Spleen (tissue), 11 donors: ENCODE results near the gene RTN4RL2. TPM values are rescaled to one million over a fixed set of nuclear protein-coding genes. Genes with fewer than 3 reads are reported as not detected.

Experiments
- DNase-seq: peaks from one replicate; pipeline ENCODE4 v3.0.0-alpha.2; 2020
- H3K27ac ChIP-seq, 8 donors: fragments of 200-600 bp; sonication (generic) in 7 of 8; 1 replicate in 4 of 8; 2 replicates in 4 of 8; pipeline versions ENCODE4 v1.5.0 to v1.8.0; 2016 to 2021; ENCODE audit warnings: inconsistent platforms in 4 of 8, mild to moderate bottlenecking in 4 of 8, moderate library complexity in 1 of 8
- H3K27me3 ChIP-seq, 7 donors: fragments of 200-600 bp; sonication (generic) in 6 of 7; replicated peaks in 1 of 7; 1 replicate in 4 of 7; 2 replicates in 3 of 7; pipeline versions ENCODE4 v1.5.0 to v1.8.0; 2016 to 2021; ENCODE audit warnings: inconsistent platforms in 3 of 7, mild to moderate bottlenecking in 1 of 7
- H3K36me3 ChIP-seq, 6 donors: fragments of 200-600 bp; sonication (generic) in 5 of 6; 1 replicate in 4 of 6; 2 replicates in 2 of 6; pipeline versions ENCODE4 v1.5.0 to v1.8.0; 2016 to 2021; ENCODE audit warnings: inconsistent platforms in 2 of 6
- H3K4me1 ChIP-seq, 6 donors: fragments of 200-600 bp; sonication (generic) in 5 of 6; 1 replicate in 3 of 6; 2 replicates in 3 of 6; pipeline versions ENCODE4 v1.5.0 to v1.8.0; 2016 to 2021; ENCODE audit warnings: inconsistent platforms in 3 of 6
- H3K4me3 ChIP-seq, 8 donors: fragments of 200-600 bp; sonication (generic) in 7 of 8; 1 replicate in 4 of 8; 2 replicates in 4 of 8; pipeline versions ENCODE4 v1.5.0 to v1.8.0; 2016 to 2021; ENCODE audit warnings: inconsistent platforms in 4 of 8, mild to moderate bottlenecking in 4 of 8, moderate library complexity in 2 of 8
- H3K9me3 ChIP-seq, 8 donors: fragments of 200-600 bp; sonication (generic) in 7 of 8; 1 replicate in 4 of 8; 2 replicates in 4 of 8; pipeline versions ENCODE4 v1.5.0 to v1.8.0; 2016 to 2021; ENCODE audit warnings: inconsistent platforms in 4 of 8
- CTCF ChIP-seq, 11 experiments: fragments of 200-600 bp in 7 of 11; fragments of 450-650 bp in 4 of 11; sonication (generic) in 4 of 11; IDR thresholded peaks in 8 of 11; conservative IDR thresholded peaks in 3 of 11; 1 replicate in 7 of 11; 2 replicates in 4 of 11; pipeline versions ENCODE4 v1.4.0 to v1.8.0; 2016 to 2021; ENCODE audit warnings: antibody characterized with exemption in 11 of 11, inconsistent platforms in 4 of 11, mild to moderate bottlenecking in 1 of 11
- POLR2A ChIP-seq, 3 donors: fragments of 450-650 bp; IDR thresholded peaks; one replicate each; pipeline ENCODE4 v1.5.1; 2017; ENCODE audit warnings: antibody characterized with exemption in 3 of 3, mild to moderate bottlenecking in 1 of 3
- POLR2AphosphoS5 ChIP-seq, 3 donors: sonication (generic); formaldehyde crosslinking; IDR thresholded peaks; one replicate each; pipeline ENCODE4 v1.5.1; 2017; ENCODE audit warnings: antibody characterized with exemption in 3 of 3
- WGBS, 5 donors: extraction: QIAGEN DNeasy Blood & Tissue Kit in 3 of 5; methylation state at CpG; one replicate each; pipeline versions ENCODE4 v1.1.5 to v1.1.7; 2013 to 2018; 5-methylcytosine and 5-hydroxymethylcytosine counted together
- intact Hi-C: fragments of 100-400 bp; cut with DNase I; formaldehyde crosslinking; loops from one replicate; pipeline ENCODE4 v1.15.0; 2023; ENCODE audit warnings: low total_unique reads
- polyA plus RNA-seq, 3 donors: library from polyadenylated mRNA; stranded (reverse); fragments of 200-250 nt; gene quantifications; one replicate each; pipeline ENCODE4 v1.2.1, GENCODE V29; 2013
- total RNA-seq, 7 donors: library from RNA; depleted of rRNA in 3 of 7; stranded (reverse); fragments of >200 nt in 3 of 7; fragmentation: NEBNext Ultra II Directional in 4 of 7; extraction: Animal tissue kit (Norgen Biotek cat#: 25700) in 4 of 7; gene quantifications; one replicate each; pipeline versions ENCODE4 v1.1.0 to v1.2.1, GENCODE V29; 2016 to 2021
- donor health status: healthy with polysubstance abuse.
- donor health status: DM: no; HTN: no; CAD: no; lungs with moderate emphysema.
- donor health status: DM: no; HTN: no; CAD: no.
- donor health status: Bipolar disorder and iron deficiency.
- donor health status: healthy.
- donor health status: DM: no; HTN: no; CAD: no.
- donor health status: DM: yes; HTN: yes; CAD: no.

Gene RTN4RL2
- total and polyA plus RNA-seq, 10 donors, result 0.15 to 2.0 (median 0.44) TPM

- intact Hi-C loops, result no loop called here
- no peaks in the 10 kb centered on the region for H3K9me3 ChIP-seq
- H3K4me3 ChIP-seq, result no peak overlapping the region
- peaks cover 3 to 26% (median 17%) of the 10 kb centered on the region in 6 donors for H3K4me1 ChIP-seq
- peaks cover 0 to 46% (median 0%) of the 10 kb centered on the region in 6 donors for H3K36me3 ChIP-seq
- WGBS, 5 donors, result 88 to 97% (median 95%) methylated on average over 3 of the region's 3 CpGs
- DNase-seq, result no peak
- no peak overlapping the region for H3K27ac ChIP-seq
- TF ChIP-seq POLR2A (IDR thresholded peaks at IDR 0.05) (no peak), POLR2AphosphoS5 (IDR thresholded peaks at IDR 0.05) (no peak), CTCF (IDR thresholded peaks at IDR 0.05 in 8 of 11, conservative IDR thresholded peaks at IDR 0.05 in 3 of 11) (no peak)
- H3K27me3 ChIP-seq, result no peaks in the 10 kb centered on the region
Measured at GRCh38 chr11:57502376-57502775, 42.0 kb downstream of the RTN4RL2 start.

- Histone ChIP-seq H3K9me3 (no peaks in the 10 kb centered on the region), H3K4me3 (no peak overlapping the region), H3K4me1 (peaks cover 3 to 26% (median 17%) of the 10 kb centered on the region in 6 donors), H3K36me3 (peaks cover 0 to 47% (median 0%) of the 10 kb centered on the region in 6 donors), H3K27me3 (no peaks in the 10 kb centered on the region), H3K27ac (no peak overlapping the region)
- no peak for DNase-seq
- intact Hi-C loops, result no loop called here
- no peak for TF ChIP-seq POLR2A (IDR thresholded peaks at IDR 0.05)
- no peak for TF ChIP-seq CTCF (IDR thresholded peaks at IDR 0.05 in 8 of 11, conservative IDR thresholded peaks at IDR 0.05 in 3 of 11)
- no peak for TF ChIP-seq POLR2AphosphoS5 (IDR thresholded peaks at IDR 0.05)
Measured at GRCh38 chr11:57502870-57503269, 42.5 kb downstream of the RTN4RL2 start.

GRCh38 chr11:57504511-57504910 lies 44.2 kb downstream of the RTN4RL2 start:
- no peaks in the 10 kb centered on the region for H3K27me3 ChIP-seq
- H3K4me3 ChIP-seq, result no peak overlapping the region
- peaks cover 0 to 47% (median 0%) of the 10 kb centered on the region in 6 donors for H3K36me3 ChIP-seq
- H3K27ac ChIP-seq, result no peak overlapping the region
- peaks cover 0 to 12% (median 7%) of the 10 kb centered on the region in 6 donors for H3K4me1 ChIP-seq
- no peak for DNase-seq
- intact Hi-C loops, result no loop called here
- TF ChIP-seq CTCF (IDR thresholded peaks at IDR 0.05 in 8 of 11, conservative IDR thresholded peaks at IDR 0.05 in 3 of 11) (no peak), POLR2AphosphoS5 (IDR thresholded peaks at IDR 0.05) (no peak), POLR2A (IDR thresholded peaks at IDR 0.05) (no peak)
- WGBS, 5 donors, result 89 to 95% (median 92%) methylated on average over 4 of the region's 4 CpGs
- no peaks in the 10 kb centered on the region for H3K9me3 ChIP-seq

GRCh38 chr11:57506522-57506921 lies 46.2 kb downstream of the RTN4RL2 start:
- TF ChIP-seq POLR2A (IDR thresholded peaks at IDR 0.05) (no peak), POLR2AphosphoS5 (IDR thresholded peaks at IDR 0.05) (no peak), CTCF (IDR thresholded peaks at IDR 0.05 in 8 of 11, conservative IDR thresholded peaks at IDR 0.05 in 3 of 11) (no peak)
- H3K4me1 ChIP-seq, result no peaks in the 10 kb centered on the region
- DNase-seq, result no peak
- H3K9me3 ChIP-seq, result no peaks in the 10 kb centered on the region
- peaks cover 0 to 34% (median 0%) of the 10 kb centered on the region in 6 donors for H3K36me3 ChIP-seq
- H3K4me3 ChIP-seq, result no peak overlapping the region
- intact Hi-C loops, result no loop called here
- 95 to 100% (median 96%) methylated on average over 1 of the region's 1 CpG for WGBS, 5 donors
- no peaks in the 10 kb centered on the region for H3K27me3 ChIP-seq
- no peak overlapping the region for H3K27ac ChIP-seq
